Breast epithelium (tissue), 3 donors: ENCODE data around the gene SRPX.

ENCODE experiments used
- CTCF ChIP-seq, 3 donors: fragments of 450-650 bp; IDR thresholded peaks; one replicate each; pipeline ENCODE4 v1.5.1; 2016 to 2017; ENCODE audit warnings: antibody characterized with exemption in 3 of 3, mild to moderate bottlenecking in 3 of 3, moderate library complexity in 3 of 3
- POLR2AphosphoS5 ChIP-seq, 3 donors: sonication (generic); formaldehyde crosslinking; IDR thresholded peaks; one replicate each; pipeline ENCODE4 v1.6.1; 2017; ENCODE audit warnings: antibody characterized with exemption in 3 of 3

GRCh38 chrX:38181357-38181756, 39.3 kb downstream of the SRPX start:
- no peak for TF ChIP-seq CTCF (IDR thresholded peaks at IDR 0.05)
- TF ChIP-seq POLR2AphosphoS5 (IDR thresholded peaks at IDR 0.05): no peak
